HCT116 (cell line): ENCODE data around the gene TPM3. TPM values are rescaled to one million over a fixed set of nuclear protein-coding genes. Genes with fewer than 3 reads are reported as not detected.

Experiments used
- ATAC-seq: fragments of 200-7000 bp; cut with Tn5 transposase; 2 replicates; pipeline ENCODE4 v1.9.1; 2020; ENCODE audit warnings: mild to moderate bottlenecking, moderate library complexity
- BruUV-seq: library from RNA; stranded (reverse); fragments of 400-500 nt; replicated peaks from 2 replicates; lab custom pipeline; 2021; lab: Mats Ljungman, UMichigan
- CTCF ChIA-PET: fragments of 300-600 bp; sonication (Branson Sonifier 250); formaldehyde crosslinking; loops from one replicate; lab custom pipeline; 2021; ENCODE audit warnings: antibody characterized with exemption; lab: Charles Lee
- POLR2A ChIA-PET: fragments of 300-600, 350-600 bp; sonication (Branson Sonifier 250); formaldehyde crosslinking; loops from one replicate; lab custom pipeline; 2021; ENCODE audit warnings: antibody characterized with exemption; lab: Charles Lee
- RAD21 ChIA-PET, 2 experiments: fragments of 300-600 bp; sonication (Branson Sonifier 250); formaldehyde crosslinking; loops; one replicate each; lab custom pipeline; 2023; ENCODE audit warnings: low total read pairs in 2 of 2; ENCODE audit not compliant: uncharacterized antibody in 2 of 2, unreplicated experiment in 2 of 2, low non-redundant PET in 1 of 2; lab: Charles Lee
- DNase-seq: peaks from one replicate; pipeline ENCODE4 v3.0.0-alpha.2; 2010; ENCODE audit warnings: low read depth, low spot score
- H2AFZ ChIP-seq: fragments of 200-600 bp; shearing (Covaris generic), sonication (generic); 2 replicates; pipeline ENCODE4 v1.6.1; 2017; ENCODE audit warnings: low read depth, mixed run types, mixed read lengths, antibody characterized with exemption, low read length; ENCODE audit not compliant: poor library complexity, severe bottlenecking
- H3K27ac ChIP-seq: 2 replicates; pipeline ENCODE4 v1.5.1; 2012; ENCODE audit warnings: low read depth, low read length
- H3K27me3 ChIP-seq: fragments of 200-600 bp; sonication (generic); 2 replicates; pipeline ENCODE4 v1.6.1; 2016; ENCODE audit warnings: mixed run types, low read length, mixed read lengths; ENCODE audit not compliant: insufficient read depth
- H3K36me3 ChIP-seq, 2 experiments: fragments of 200-500 bp in 1 of 2; fragments of 200-600 bp in 1 of 2; sonication (Bioruptor generic) in 1 of 2; sonication (generic) in 1 of 2; 2 replicates each; pipeline versions ENCODE4 v1.5.1 to v1.6.1; 2014 to 2016; ENCODE audit warnings: low read length in 2 of 2, inconsistent platforms in 1 of 2, mixed read lengths in 1 of 2, mixed run types in 1 of 2; ENCODE audit not compliant: insufficient read depth in 2 of 2, control insufficient read depth in 1 of 2
- H3K4me1 ChIP-seq, 2 experiments: fragments of 200-600 bp in 1 of 2; sonication (generic) in 1 of 2; 2 replicates each; pipeline versions ENCODE4 v1.5.1 to v1.6.1; 2012 to 2017; ENCODE audit warnings: low read length in 2 of 2, inconsistent platforms in 1 of 2, mild to moderate bottlenecking in 1 of 2, mixed read lengths in 1 of 2, mixed run types in 1 of 2, moderate library complexity in 1 of 2; ENCODE audit not compliant: insufficient read depth in 2 of 2, control insufficient read depth in 1 of 2
- H3K4me2 ChIP-seq: fragments of 200-600 bp; sonication (generic); 2 replicates; pipeline ENCODE4 v1.6.1; 2017; ENCODE audit warnings: mixed run types, low read length, mixed read lengths
- H3K4me3 ChIP-seq, 2 experiments: fragments of 200-600 bp in 1 of 2; sonication (generic) in 1 of 2; replicated peaks in 1 of 2; 2 replicates each; pipeline ENCODE4 v1.5.1; 2011 to 2016; ENCODE audit warnings: low read length in 2 of 2, control low read depth in 1 of 2, low read depth in 1 of 2, mild to moderate bottlenecking in 1 of 2, mixed read lengths in 1 of 2, mixed run types in 1 of 2
- H3K79me2 ChIP-seq: fragments of 200-600 bp; sonication (generic); 2 replicates; pipeline ENCODE4 v1.6.1; 2017; ENCODE audit warnings: mild to moderate bottlenecking, mixed run types, low read length, moderate library complexity, mixed read lengths; ENCODE audit not compliant: insufficient read depth
- H3K9ac ChIP-seq: fragments of 200-600 bp; sonication (generic); 2 replicates; pipeline ENCODE4 v1.6.1; 2016; ENCODE audit warnings: low read length, mixed read lengths
- H3K9me2 ChIP-seq: fragments of 200-600 bp; sonication (generic), shearing (Covaris generic); 2 replicates; pipeline ENCODE4 v1.6.1; 2017; ENCODE audit warnings: mixed run types, mild to moderate bottlenecking, moderate library complexity; ENCODE audit not compliant: insufficient read depth
- H3K9me3 ChIP-seq, 2 experiments: fragments of 200-500 bp in 1 of 2; fragments of 200-600 bp in 1 of 2; sonication (Bioruptor generic) in 1 of 2; sonication (generic) in 1 of 2; 2 replicates each; pipeline ENCODE4 v1.6.1; 2014 to 2017; ENCODE audit warnings: low read length in 2 of 2, mixed read lengths in 2 of 2, inconsistent platforms in 1 of 2, low read depth in 1 of 2, mild to moderate bottlenecking in 1 of 2, mixed run types in 1 of 2, moderate library complexity in 1 of 2; ENCODE audit not compliant: control insufficient read depth in 1 of 2, insufficient read depth in 1 of 2
- H4K20me1 ChIP-seq: fragments of 200-600 bp; sonication (generic), shearing (Covaris generic); 2 replicates; pipeline ENCODE4 v1.6.1; 2017; ENCODE audit warnings: mixed run types, mild to moderate bottlenecking, moderate library complexity; ENCODE audit not compliant: insufficient read depth
- CEBPB ChIP-seq: IDR thresholded peaks from 2 replicates; pipeline ENCODE4 v1.6.1; 2012; ENCODE audit warnings: low read depth
- EZH2phosphoT487 ChIP-seq: fragments of 200-600 bp; IDR thresholded peaks from 2 replicates; pipeline ENCODE4 v1.6.1; 2018; ENCODE audit warnings: antibody characterized with exemption, borderline replicate concordance
- POLR2A ChIP-seq: IDR thresholded peaks from 2 replicates; pipeline ENCODE4 v1.7.0; 2011; ENCODE audit warnings: borderline replicate concordance; ENCODE audit not compliant: insufficient read depth, insufficient read length; ENCODE audit errors: extremely low read depth
- POLR2AphosphoS5 ChIP-seq: IDR thresholded peaks from 2 replicates; pipeline ENCODE4 v1.6.1; 2011; ENCODE audit warnings: mild to moderate bottlenecking, low read depth, low read length, moderate library complexity
- intact Hi-C: fragments of 100-400 bp; cut with micrococcal nuclease; formaldehyde crosslinking; loops from 2 replicates; pipeline ENCODE4 v1.10.0; 2022
- microRNA counts: library from miRNA; unstranded; fragments of <30 nt; microRNA quantifications from one replicate; lab custom pipeline; 2015
- microRNA-seq: library from miRNA; unstranded; fragments of <30 nt; microRNA quantifications from one replicate; pipeline ENCODE4, GENCODE V29; 2016; ENCODE audit warnings: borderline number of aligned reads
- total RNA-seq: library from RNA; stranded (reverse); gene quantifications from one replicate; pipeline ENCODE4 v1.2.1, GENCODE V29; 2021; ENCODE audit not compliant: unreplicated experiment

The TPM3 gene
- total RNA-seq, 1 experiment from 2014 or later: 457 TPM

- POLR2A ChIA-PET: interaction anchor here (0.6 kb wide), 1 partner anchor 78 kb away, joined by 3 read pairs; no protein-coding TSS in a partner anchor
- Histone ChIP-seq H3K36me3 (no peaks in the 10 kb centered on the region), H4K20me1 (no peaks in the 10 kb centered on the region), H3K79me2 (no peaks in the 10 kb centered on the region), H3K9me3 (no peaks in the 10 kb centered on the region), H3K9ac (no peak overlapping the region), H3K27ac (no peak overlapping the region), H3K27me3 (no peaks in the 10 kb centered on the region), H3K4me3 (no peak overlapping the region), H2AFZ (no peak overlapping the region), H3K4me1 (no peaks in the 10 kb centered on the region), H3K4me2 (no peak overlapping the region), H3K9me2 (no peaks in the 10 kb centered on the region)
- no peak for DNase-seq
- RAD21 ChIA-PET: no interaction called here
- intact Hi-C loops: no loop called here
- CTCF ChIA-PET: no interaction called here
- TF ChIP-seq POLR2A (no peak), CEBPB (no peak), POLR2AphosphoS5 (no peak), EZH2phosphoT487 (no peak)
- no TSS peak for BruUV-seq
- ATAC-seq: no peak
These were observed 76.7 kb downstream of the TPM3 start for GRCh38 chr1:154115180-154115579.

MicroRNA genes within 50 kb of the gene (microRNA counts, 767-probe panel; counts per million panel counts)
- microRNA hsa-miR-190b (lab: Ali Mortazavi, UCI): not detected

Small RNAs within 50 kb of the gene (microRNA-seq; reads per million reads assigned to microRNA genes)
- gene MIR190B: 8.5 reads per million, percentile 24 among the genes with 10 or more reads in this experiment

Other genes starting within 250 kb of the TPM3 start
- gene DENND4B, start 245.4 kb downstream of the TPM3 start, total RNA-seq: 70.8 TPM
- 33.8 TPM for gene CRTC2, start 233.5 kb downstream of the TPM3 start, total RNA-seq
- 51.5 TPM for gene SLC39A1, start 228.6 kb downstream of the TPM3 start, total RNA-seq
- gene CREB3L4, start 224.2 kb downstream of the TPM3 start, total RNA-seq: 15.3 TPM
- 123 TPM for gene JTB, start 214.4 kb downstream of the TPM3 start, total RNA-seq
- gene RAB13, start 205.8 kb downstream of the TPM3 start, total RNA-seq: 93.6 TPM
- 1,905 TPM for gene RPS27, start 201.3 kb downstream of the TPM3 start, total RNA-seq
- gene NUP210L, start 37.0 kb downstream of the TPM3 start, total RNA-seq: 0.10 TPM
- not detected for gene CFAP141, start 14.2 kb upstream of the TPM3 start, total RNA-seq
- gene UBAP2L, start 28.9 kb upstream of the TPM3 start, total RNA-seq: 189 TPM
- gene HAX1, start 80.5 kb upstream of the TPM3 start, total RNA-seq: 93.6 TPM
- not detected for gene AQP10, start 129.0 kb upstream of the TPM3 start, total RNA-seq
- 22.1 TPM for gene ATP8B2, start 133.4 kb upstream of the TPM3 start, total RNA-seq
- 6.8 TPM for gene IL6R, start 213.2 kb upstream of the TPM3 start, total RNA-seq